ENCODE measurements around the gene KCNJ16.

DNA sequence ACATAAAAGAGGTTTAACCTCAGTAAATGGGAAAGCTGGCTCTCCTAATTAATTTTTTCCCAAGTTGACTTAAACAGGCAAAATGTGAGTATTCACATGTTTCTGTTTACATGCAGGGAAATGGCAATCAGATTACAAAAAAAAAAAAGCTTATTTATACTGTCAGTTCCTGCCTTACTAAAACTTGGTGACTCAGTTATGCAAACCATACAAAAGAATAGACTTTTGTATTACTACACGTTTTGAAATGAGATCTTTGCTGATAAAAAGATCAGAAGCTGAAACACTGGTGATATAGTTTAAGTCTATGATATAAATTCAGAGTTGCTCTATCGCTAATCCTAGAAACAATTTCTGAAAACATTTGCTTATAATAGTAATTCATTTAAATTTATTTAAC is 85.0 kb downstream of the KCNJ16 start:
- TF ChIP-seq POLR2A (IDR thresholded peaks at IDR 0.05; ENCODE audit: low read depth, low read length) = no peak
- no peak for TF ChIP-seq TAF1 (IDR thresholded peaks at IDR 0.05; ENCODE audit: borderline replicate concordance, low read depth, low read length)
